K562 (cell line): ENCODE data around the gene THOP1. TPM values are rescaled to one million over a fixed set of nuclear protein-coding genes. Genes with fewer than 3 reads are reported as not detected.

Experiments
- ATAC-seq: fragments of 200-7000 bp; cut with Tn5 transposase; 3 replicates; pipeline ENCODE4 v1.9.1; 2020; ENCODE audit warnings: moderate library complexity
- BruUV-seq: library from RNA; stranded (reverse); fragments of 400-500 nt; replicated peaks from 2 replicates; lab custom pipeline; 2021; lab: Mats Ljungman, UMichigan
- CTCF ChIA-PET: fragments of 300-600 bp; formaldehyde crosslinking; extraction: SDS; loops from one replicate; lab custom pipeline; 2021; ENCODE audit warnings: low intra/inter-chr PET ratio; lab: Yijun Ruan, JAX
- POLR2A ChIA-PET: fragments of 300-600, 350-650 bp; sonication (Branson Sonifier 250); formaldehyde crosslinking; extraction: SDS; loops from one replicate; lab custom pipeline; 2021; ENCODE audit warnings: antibody characterized with exemption, inconsistent platforms; lab: Yijun Ruan, JAX
- DNase-seq, 4 experiments: peaks; one replicate each; pipeline versions ENCODE4 v3.0.0 to v3.0.0-alpha.2; 2011 to 2018; ENCODE audit warnings: low spot score in 3 of 4, mixed read lengths in 3 of 4; ENCODE audit errors: extremely low read depth in 1 of 4
- FAIRE-seq: peaks from 2 replicates; lab custom pipeline; 2011; peaks lifted over from hg19 to GRCh38; lab: Jason Lieb, UNC
- H2AFZ ChIP-seq: 2 replicates; pipeline ENCODE4 v1.6.0; 2011; ENCODE audit warnings: low read depth, low read length, control low read depth, inconsistent platforms
- H3K27ac ChIP-seq: fragments of 200-600 bp; 3 replicates; pipeline ENCODE4 v1.8.0; 2011; ENCODE audit warnings: low read depth, mild to moderate bottlenecking, control low read depth, inconsistent platforms, low read length, moderate library complexity, mixed read lengths; ENCODE audit errors: extremely low read depth
- H3K27me3 ChIP-seq, 2 experiments: fragments of 300-600 bp in 1 of 2; 2 replicates in 1 of 2; 3 replicates in 1 of 2; pipeline versions ENCODE4 v1.6.0 to v1.8.0; 2011; ENCODE audit warnings: inconsistent platforms in 2 of 2, low read length in 2 of 2, mild to moderate bottlenecking in 1 of 2, mixed read lengths in 1 of 2, moderate library complexity in 1 of 2; ENCODE audit not compliant: control insufficient read depth in 2 of 2, insufficient read depth in 2 of 2
- H3K36me3 ChIP-seq: fragments of 300-600 bp; 3 replicates; pipeline ENCODE4 v1.8.0; 2011; ENCODE audit warnings: mild to moderate bottlenecking, low read length, inconsistent platforms; ENCODE audit not compliant: control insufficient read depth, insufficient read depth
- H3K4me1 ChIP-seq, 2 experiments: fragments of 200-600 bp in 1 of 2; replicated peaks in 1 of 2; 2 replicates in 1 of 2; 3 replicates in 1 of 2; pipeline versions ENCODE4 v1.5.1 to v1.8.0; 2011; ENCODE audit warnings: inconsistent platforms in 2 of 2, low read length in 2 of 2, mild to moderate bottlenecking in 1 of 2, mixed read lengths in 1 of 2, moderate library complexity in 1 of 2; ENCODE audit not compliant: control insufficient read depth in 2 of 2, insufficient read depth in 2 of 2
- H3K4me2 ChIP-seq: 2 replicates; pipeline ENCODE4 v1.6.1; 2011; ENCODE audit warnings: low read length, control low read depth, inconsistent platforms, mixed read lengths; ENCODE audit not compliant: insufficient read depth
- H3K4me3 ChIP-seq: fragments of 200-600 bp; sonication (generic), shearing (Covaris generic); 2 replicates; pipeline ENCODE4 v1.5.1; 2016; ENCODE audit warnings: control low read depth, inconsistent platforms
- H3K79me2 ChIP-seq: fragments of 200-600 bp; 3 replicates; pipeline ENCODE4 v1.8.0; 2011; ENCODE audit warnings: low read length, inconsistent platforms; ENCODE audit not compliant: control insufficient read depth, insufficient read depth
- H3K9ac ChIP-seq, 2 experiments: 2 replicates each; pipeline versions ENCODE4 v1.6.0 to v1.6.1; 2011; ENCODE audit warnings: low read depth in 2 of 2, low read length in 2 of 2, control low read depth in 1 of 2, inconsistent platforms in 1 of 2, mild to moderate bottlenecking in 1 of 2, mixed read lengths in 1 of 2; ENCODE audit not compliant: insufficient read depth in 1 of 2
- H3K9me1 ChIP-seq: one replicate; pipeline ENCODE4 v1.6.0; 2011; ENCODE audit warnings: inconsistent platforms, mild to moderate bottlenecking, low read length, moderate library complexity; ENCODE audit not compliant: control insufficient read depth, insufficient read depth
- H3K9me3 ChIP-seq: replicated peaks from 2 replicates; pipeline ENCODE4 v1.5.1; 2011; ENCODE audit warnings: low read depth, low read length, inconsistent platforms; ENCODE audit not compliant: control insufficient read depth, insufficient read depth
- H4K20me1 ChIP-seq: replicated peaks from 2 replicates; pipeline ENCODE4 v1.6.1; 2011; ENCODE audit warnings: low read length, inconsistent platforms, mixed read lengths; ENCODE audit not compliant: control insufficient read depth, insufficient read depth
- BCOR ChIP-seq: fragments of 450-650 bp; IDR thresholded peaks from 2 replicates; pipeline ENCODE4 v1.6.1; 2016
- CAMTA2 ChIP-seq: fragments of 250-450 bp; sonication (Bioruptor Pico); conservative IDR thresholded peaks from 2 replicates; pipeline ENCODE4 v1.5.1; 2022
- FOXA3 ChIP-seq, 2 experiments: fragments of 450-650 bp in 1 of 2; sonication (generic) in 1 of 2; formaldehyde crosslinking; IDR thresholded peaks in 1 of 2; conservative IDR thresholded peaks in 1 of 2; 2 replicates each; pipeline versions ENCODE4 v1.4.0 to v1.8.0; 2020 to 2022; ENCODE audit warnings: mild to moderate bottlenecking in 2 of 2, missing genetic modification reagents in 1 of 2
- FUS ChIP-seq: fragments of 200-400 bp; formaldehyde crosslinking; optimal IDR thresholded peaks from 2 replicates; pipeline ENCODE3; 2017; ENCODE audit warnings: low read depth, low read length
- ILK ChIP-seq: fragments of 450-650 bp; IDR thresholded peaks from 2 replicates; pipeline ENCODE4 v1.6.1; 2016; ENCODE audit warnings: missing genetic modification characterization, low read depth, mild to moderate bottlenecking, missing compliant biosample characterization, moderate library complexity, borderline replicate concordance
- MCM5 ChIP-seq: fragments of 450-650 bp; IDR thresholded peaks from 2 replicates; pipeline ENCODE4 v1.6.1; 2016; ENCODE audit warnings: low read depth
- RB1 ChIP-seq: fragments of 450-650 bp; IDR thresholded peaks from 2 replicates; pipeline ENCODE4 v1.6.1; 2017; ENCODE audit warnings: low read depth, mild to moderate bottlenecking
- RBM39 ChIP-seq: fragments of 200-400 bp; formaldehyde crosslinking; optimal IDR thresholded peaks from 2 replicates; pipeline ENCODE3; 2018; ENCODE audit warnings: low read depth, low read length
- SNRNP70 ChIP-seq: fragments of 200-400 bp; formaldehyde crosslinking; optimal IDR thresholded peaks from 2 replicates; pipeline ENCODE3; 2017; ENCODE audit warnings: low read depth, low read length
- SUPT5H ChIP-seq: fragments of 450-650 bp; IDR thresholded peaks from 2 replicates; pipeline ENCODE4 v1.6.1; 2016
- ZNF75A ChIP-seq: fragments of 450-650 bp; formaldehyde crosslinking; IDR thresholded peaks from 2 replicates; pipeline ENCODE4 v1.4.0; 2020; ENCODE audit warnings: mild to moderate bottlenecking
- WGBS: fragments of 100-300 bp; shearing (Covaris generic); methylation state at CpG from one replicate; pipeline ENCODE4 v1.1.6; 2016; ENCODE audit warnings: low coverage, mixed read lengths; ENCODE audit not compliant: insufficient coverage; ENCODE audit errors: missing lambda C conversion rate; 5-methylcytosine and 5-hydroxymethylcytosine counted together
- in situ Hi-C: fragments of 300-500 bp; cut with MboI; formaldehyde crosslinking; loops from 4 replicates; pipeline ENCODE4 v1.15.0; 2018; ENCODE audit warnings: inconsistent platforms, mixed read lengths
- intact Hi-C: fragments of 100-400 bp; cut with micrococcal nuclease; formaldehyde crosslinking; loops from 2 replicates; pipeline ENCODE4 v1.14.2; 2022
- polyA plus RNA-seq, 8 experiments: library from polyadenylated mRNA; depleted of rRNA in 4 of 8; stranded (reverse) in 5 of 8; unstranded in 3 of 8; fragments of >200 nt; fragmentation: Nextera tagmentation in 2 of 8; fragmentation: Illumina TruSeq in 1 of 8; extraction: Ambion mirVana in 2 of 8; extraction: Trizol in 1 of 8; gene quantifications; 2 replicates each; pipeline versions ENCODE4 v1.2.1 to v1.2.3, GENCODE V29; 2011 to 2014; ENCODE audit warnings: inconsistent platforms in 1 of 8, missing spikeins in 1 of 8
- total RNA-seq, 7 experiments: library from RNA; depleted of rRNA in 6 of 7; stranded (reverse); fragments of >200 nt in 6 of 7; fragmentation: Illumina TruSeq in 2 of 7; extraction: Trizol in 2 of 7; gene quantifications; 2 replicates each; pipeline versions ENCODE4 v1.2.1 to v1.2.3, GENCODE V29; 2011 to 2021; ENCODE audit warnings: low replicate concordance in 1 of 7
- TF ChIP-seq, protein P1 (sequence below): sonication (generic); formaldehyde crosslinking; IDR thresholded peaks from 2 replicates; pipeline ENCODE4 v1.8.1; 2023; ENCODE audit warnings: mild to moderate bottlenecking, missing genetic modification reagents
- TF ChIP-seq, protein P2 (sequence below): fragments of 250-450 bp; sonication (Bioruptor Pico); IDR thresholded peaks from 2 replicates; pipeline ENCODE4 v1.4.0; 2020; ENCODE audit warnings: mild to moderate bottlenecking, moderate library complexity, borderline replicate concordance
- TF ChIP-seq, protein P3 (sequence below): fragments of 450-650 bp; IDR thresholded peaks from 2 replicates; pipeline ENCODE4 v1.6.1; 2017; ENCODE audit warnings: mild to moderate bottlenecking, moderate library complexity
- TF ChIP-seq, protein P4 (sequence below), 2 experiments: fragments of 450-650 bp in 1 of 2; sonication (generic) in 1 of 2; formaldehyde crosslinking in 1 of 2; IDR thresholded peaks in 1 of 2; conservative IDR thresholded peaks in 1 of 2; 2 replicates each; pipeline versions ENCODE4 v1.6.1 to v1.8.1; 2016 to 2023; ENCODE audit warnings: mild to moderate bottlenecking in 2 of 2, moderate library complexity in 2 of 2, inconsistent platforms in 1 of 2, missing genetic modification reagents in 1 of 2

THOP1 gene
- total and polyA plus RNA-seq, 9 of the 15 experiments (the other 6 are each of a cell fraction or from before 2014, with no cell fraction given) = 1.3 to 255 (median 96.1) TPM

DNA sequence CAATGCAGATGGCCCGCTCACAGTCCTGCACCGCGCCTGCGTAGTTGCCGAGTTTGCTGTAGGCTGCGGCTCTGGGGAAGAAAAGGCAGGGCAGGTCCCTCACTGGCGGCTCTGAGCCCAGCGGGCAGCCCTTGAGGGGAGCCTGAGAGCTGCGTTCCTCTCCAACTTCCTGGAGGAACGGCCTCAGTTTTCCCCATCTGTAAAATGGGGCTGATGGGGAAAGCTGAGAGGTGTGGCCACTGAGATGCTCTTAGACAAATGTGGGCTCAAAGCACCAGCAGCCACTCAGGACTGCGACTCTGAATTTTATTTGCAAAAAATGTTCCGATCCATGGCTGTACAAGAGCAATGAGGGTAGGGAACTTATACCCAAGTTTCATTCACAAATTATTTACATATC lies 21.6 kb upstream of the THOP1 start (continued):
- TF ChIP-seq, protein P1, sequence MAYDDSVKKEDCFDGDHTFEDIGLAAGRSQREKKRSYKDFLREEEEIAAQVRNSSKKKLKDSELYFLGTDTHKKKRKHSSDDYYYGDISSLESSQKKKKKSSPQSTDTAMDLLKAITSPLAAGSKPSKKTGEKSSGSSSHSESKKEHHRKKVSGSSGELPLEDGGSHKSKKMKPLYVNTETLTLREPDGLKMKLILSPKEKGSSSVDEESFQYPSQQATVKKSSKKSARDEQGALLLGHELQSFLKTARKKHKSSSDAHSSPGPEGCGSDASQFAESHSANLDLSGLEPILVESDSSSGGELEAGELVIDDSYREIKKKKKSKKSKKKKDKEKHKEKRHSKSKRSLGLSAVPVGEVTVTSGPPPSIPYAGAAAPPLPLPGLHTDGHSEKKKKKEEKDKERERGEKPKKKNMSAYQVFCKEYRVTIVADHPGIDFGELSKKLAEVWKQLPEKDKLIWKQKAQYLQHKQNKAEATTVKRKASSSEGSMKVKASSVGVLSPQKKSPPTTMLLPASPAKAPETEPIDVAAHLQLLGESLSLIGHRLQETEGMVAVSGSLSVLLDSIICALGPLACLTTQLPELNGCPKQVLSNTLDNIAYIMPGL = no peak
- no peak for TF ChIP-seq RBM39
- no peak for TF ChIP-seq MCM5
- peak; percentile 73; the same call in 1 of the 2 replicates for TF ChIP-seq BCOR
- no peak for TF ChIP-seq ZNF75A (CRISPR knock-in tag)

DNA sequence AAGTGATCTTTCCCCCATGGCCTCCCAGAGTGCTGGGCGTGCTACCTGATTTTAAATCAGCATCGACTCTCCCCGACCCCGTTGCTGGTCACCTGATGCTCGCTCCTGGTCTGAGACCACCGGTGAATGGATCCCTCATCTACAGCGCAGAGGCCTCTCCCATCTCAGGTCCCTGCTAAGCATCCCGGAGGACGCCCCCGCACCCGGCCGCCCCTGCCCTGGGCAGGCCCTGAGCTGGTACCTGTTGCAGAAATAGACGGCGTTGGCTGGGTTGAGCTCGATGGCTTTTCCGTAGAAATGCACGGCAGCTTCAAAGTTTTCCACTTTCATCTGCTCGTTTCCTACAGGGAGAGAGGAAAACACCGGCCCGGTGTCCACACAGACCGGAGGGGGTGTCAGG lies 20.4 kb upstream of the THOP1 start:
- in situ Hi-C loops = no loop called here
- TF ChIP-seq CAMTA2 (CRISPR knock-in tag) (no peak), SNRNP70 (no peak), SUPT5H (no peak), FOXA3 (CRISPR knock-in tag; conservative IDR thresholded peaks at IDR 0.05 in 1 of 2, IDR thresholded peaks at IDR 0.05 in 1 of 2) (no peak), ILK (tag) (no peak), RB1 (no peak), FUS (no peak)
- TF ChIP-seq, protein P2, sequence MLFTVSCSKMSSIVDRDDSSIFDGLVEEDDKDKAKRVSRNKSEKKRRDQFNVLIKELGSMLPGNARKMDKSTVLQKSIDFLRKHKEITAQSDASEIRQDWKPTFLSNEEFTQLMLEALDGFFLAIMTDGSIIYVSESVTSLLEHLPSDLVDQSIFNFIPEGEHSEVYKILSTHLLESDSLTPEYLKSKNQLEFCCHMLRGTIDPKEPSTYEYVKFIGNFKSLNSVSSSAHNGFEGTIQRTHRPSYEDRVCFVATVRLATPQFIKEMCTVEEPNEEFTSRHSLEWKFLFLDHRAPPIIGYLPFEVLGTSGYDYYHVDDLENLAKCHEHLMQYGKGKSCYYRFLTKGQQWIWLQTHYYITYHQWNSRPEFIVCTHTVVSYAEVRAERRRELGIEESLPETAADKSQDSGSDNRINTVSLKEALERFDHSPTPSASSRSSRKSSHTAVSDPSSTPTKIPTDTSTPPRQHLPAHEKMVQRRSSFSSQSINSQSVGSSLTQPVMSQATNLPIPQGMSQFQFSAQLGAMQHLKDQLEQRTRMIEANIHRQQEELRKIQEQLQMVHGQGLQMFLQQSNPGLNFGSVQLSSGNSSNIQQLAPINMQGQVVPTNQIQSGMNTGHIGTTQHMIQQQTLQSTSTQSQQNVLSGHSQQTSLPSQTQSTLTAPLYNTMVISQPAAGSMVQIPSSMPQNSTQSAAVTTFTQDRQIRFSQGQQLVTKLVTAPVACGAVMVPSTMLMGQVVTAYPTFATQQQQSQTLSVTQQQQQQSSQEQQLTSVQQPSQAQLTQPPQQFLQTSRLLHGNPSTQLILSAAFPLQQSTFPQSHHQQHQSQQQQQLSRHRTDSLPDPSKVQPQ (CRISPR knock-in tag) = no peak
- TF ChIP-seq, protein P3, sequence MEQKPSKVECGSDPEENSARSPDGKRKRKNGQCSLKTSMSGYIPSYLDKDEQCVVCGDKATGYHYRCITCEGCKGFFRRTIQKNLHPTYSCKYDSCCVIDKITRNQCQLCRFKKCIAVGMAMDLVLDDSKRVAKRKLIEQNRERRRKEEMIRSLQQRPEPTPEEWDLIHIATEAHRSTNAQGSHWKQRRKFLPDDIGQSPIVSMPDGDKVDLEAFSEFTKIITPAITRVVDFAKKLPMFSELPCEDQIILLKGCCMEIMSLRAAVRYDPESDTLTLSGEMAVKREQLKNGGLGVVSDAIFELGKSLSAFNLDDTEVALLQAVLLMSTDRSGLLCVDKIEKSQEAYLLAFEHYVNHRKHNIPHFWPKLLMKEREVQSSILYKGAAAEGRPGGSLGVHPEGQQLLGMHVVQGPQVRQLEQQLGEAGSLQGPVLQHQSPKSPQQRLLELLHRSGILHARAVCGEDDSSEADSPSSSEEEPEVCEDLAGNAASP = no peak
- TF ChIP-seq, protein P4, sequence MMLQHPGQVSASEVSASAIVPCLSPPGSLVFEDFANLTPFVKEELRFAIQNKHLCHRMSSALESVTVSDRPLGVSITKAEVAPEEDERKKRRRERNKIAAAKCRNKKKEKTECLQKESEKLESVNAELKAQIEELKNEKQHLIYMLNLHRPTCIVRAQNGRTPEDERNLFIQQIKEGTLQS (IDR thresholded peaks at IDR 0.05) = no peak
- TF ChIP-seq, protein P4 (CRISPR knock-in tag; conservative IDR thresholded peaks at IDR 0.05) = no peak

More for the DNA sequence above, 20.4 kb upstream of the THOP1 start:
- Histone ChIP-seq H3K4me2 (no peak overlapping the region), H3K4me1 (peaks cover 0 to 25% of the 10 kb centered on the region in 2 experiments; a peak in 2 of 5 replicates), H3K9me1 (no peaks in the 10 kb centered on the region), H3K79me2 (peaks cover 16% of the 10 kb centered on the region), H2AFZ (no peak overlapping the region), H3K27ac (no peak overlapping the region), H3K27me3 (no peaks in the 10 kb centered on the region), H3K4me3 (no peak overlapping the region), H3K9ac (no peak overlapping the region), H4K20me1 (peaks cover 15% of the 10 kb centered on the region; the same call in 1 of the 2 replicates), H3K9me3 (no peaks in the 10 kb centered on the region), H3K36me3 (peaks cover 92% of the 10 kb centered on the region; the same call in 1 of the 3 replicates)
- 94% methylated on average over 16 of the region's 21 CpGs for WGBS
- DNase-seq (peak in 1 of 4 experiments; percentile 7), FAIRE-seq (no peak), ATAC-seq (no peak)
- intact Hi-C loops = no loop called here
- BruUV-seq = no TSS peak
- POLR2A ChIA-PET = interaction anchor here (0.7 to 1.4 kb wide), 2 partner anchors 14 to 63 kb away, joined by 3 to 4 read pairs; no protein-coding TSS in a partner anchor
- CTCF ChIA-PET = no interaction called here
